Measurements from ENCODE around the gene EEF1E1.

EEF1E1 gene

DNA sequence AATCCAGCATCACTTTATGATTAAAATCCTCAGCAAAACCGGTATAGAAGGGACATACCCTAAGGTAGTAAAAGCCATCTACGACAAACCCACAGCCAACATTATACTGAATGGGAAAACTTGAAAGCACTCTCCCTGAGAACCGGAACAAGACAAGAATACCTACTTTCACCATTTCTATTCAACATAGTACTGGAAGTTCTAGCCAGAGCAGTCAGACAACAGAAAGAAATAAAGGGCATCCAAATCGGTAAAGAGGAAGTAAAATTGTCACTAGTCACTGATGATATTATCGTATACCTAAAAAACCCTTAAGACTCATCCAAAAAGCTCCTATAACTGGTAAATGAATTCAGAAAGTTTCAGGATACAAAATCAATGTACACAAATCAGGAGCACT, 71.4 kb downstream of the EEF1E1 start:
- no peak overlapping the region for H3K4me3 ChIP-seq
- TF ChIP-seq CTCF (IDR thresholded peaks at IDR 0.05): no peak

More for the DNA sequence above, 71.4 kb downstream of the EEF1E1 start:
- no peak for DNase-seq (ENCODE audit: low spot score)
- no peak overlapping the region for H3K27ac ChIP-seq

Data from coronary artery (tissue), 2 donors.